Measurements from ENCODE around the gene CDC42BPG.

The CDC42BPG gene

GRCh38 chr11:64844330-64845128 is at the start of gene CDC42BPG:
TSS of gene CDC42BPG (minus strand) at chr11:64844653. CDS start at chr11:64844569, 84 bp downstream.
- H4K20me1 ChIP-seq (ENCODE audit: insufficient read depth, low read length), result no peaks in the 10 kb centered on the region
- TF ChIP-seq CTCF (IDR thresholded peaks at IDR 0.05; ENCODE audit: low read depth, low read length), result peak; percentile 60
- TF ChIP-seq EZH2phosphoT487 (IDR thresholded peaks at IDR 0.05; ENCODE audit: low read depth), result no peak
- peak within 1 kb of the TSS; percentile 79 for H3K4me3 ChIP-seq (ENCODE audit: low read length)
- no peaks in the 10 kb centered on the region for H3K9me3 ChIP-seq (ENCODE audit: insufficient read depth, low read length)
- H3K27ac ChIP-seq (ENCODE audit: low read length), result no peak within 1 kb of the TSS
- H3K4me1 ChIP-seq (ENCODE audit: low read length), result peaks cover 34% of the 10 kb centered on the region
- peaks cover 4% of the 10 kb centered on the region; the same call in 1 of the 2 replicates for H3K27me3 ChIP-seq (ENCODE audit: low read depth, low read length)
- peak within 1 kb of the TSS; percentile 68 for H3K4me2 ChIP-seq (ENCODE audit: low read length)
- peak within 1 kb of the TSS; percentile 47 for H3K9ac ChIP-seq (ENCODE audit: low read length)
- peak within 1 kb of the TSS; percentile 79 for H2AFZ ChIP-seq (ENCODE audit: low read depth, low read length)
- no peaks in the 10 kb centered on the region for H3K36me3 ChIP-seq (replicated peaks; ENCODE audit: low read depth, low read length)
- H3K79me2 ChIP-seq (ENCODE audit: low read length), result no peaks in the 10 kb centered on the region

GRCh38 chr11:64893194-64894069 is 49.0 kb upstream of the CDC42BPG start:
- no peaks in the 10 kb centered on the region for H4K20me1 ChIP-seq (ENCODE audit: insufficient read depth, low read length)
- peak overlapping the region; percentile 53 for H3K9ac ChIP-seq (ENCODE audit: low read length)
- peaks cover 43% of the 10 kb centered on the region for H3K4me1 ChIP-seq (ENCODE audit: low read length)
- peaks cover 4% of the 10 kb centered on the region for H3K36me3 ChIP-seq (replicated peaks; ENCODE audit: low read depth, low read length)
- no peaks in the 10 kb centered on the region for H3K79me2 ChIP-seq (ENCODE audit: low read length)
- H3K4me2 ChIP-seq (ENCODE audit: low read length), result peak overlapping the region; percentile 61
- no peak for TF ChIP-seq EZH2phosphoT487 (IDR thresholded peaks at IDR 0.05; ENCODE audit: low read depth)
- no peak for TF ChIP-seq CTCF (IDR thresholded peaks at IDR 0.05; ENCODE audit: low read depth, low read length)
- peak overlapping the region; percentile 12; the same call in 1 of the 2 replicates for H3K27ac ChIP-seq (ENCODE audit: low read length)
- H3K27me3 ChIP-seq (ENCODE audit: low read depth, low read length), result no peaks in the 10 kb centered on the region
- H3K4me3 ChIP-seq (ENCODE audit: low read length), result peak overlapping the region; percentile 29; the same call in 1 of the 2 replicates
- no peaks in the 10 kb centered on the region for H3K9me3 ChIP-seq (ENCODE audit: insufficient read depth, low read length)
- H2AFZ ChIP-seq (ENCODE audit: low read depth, low read length), result no peak overlapping the region

GRCh38 chr11:64892838-64893193 is 48.4 kb upstream of the CDC42BPG start:
- peaks cover 48% of the 10 kb centered on the region for H3K4me1 ChIP-seq (ENCODE audit: low read length)
- peaks cover 4% of the 10 kb centered on the region for H3K36me3 ChIP-seq (replicated peaks; ENCODE audit: low read depth, low read length)
- TF ChIP-seq EZH2phosphoT487 (IDR thresholded peaks at IDR 0.05; ENCODE audit: low read depth) (no peak), CTCF (IDR thresholded peaks at IDR 0.05; ENCODE audit: low read depth, low read length) (no peak)
- H4K20me1 ChIP-seq (ENCODE audit: insufficient read depth, low read length), result no peaks in the 10 kb centered on the region
- no peaks in the 10 kb centered on the region for H3K79me2 ChIP-seq (ENCODE audit: low read length)
- H2AFZ ChIP-seq (ENCODE audit: low read depth, low read length), result no peak overlapping the region
- H3K4me3 ChIP-seq (ENCODE audit: low read length), result no peak overlapping the region
- H3K9ac ChIP-seq (ENCODE audit: low read length), result peak overlapping the region; percentile 53; the same call in 1 of the 2 replicates
- H3K27me3 ChIP-seq (ENCODE audit: low read depth, low read length), result no peaks in the 10 kb centered on the region
- H3K9me3 ChIP-seq (ENCODE audit: insufficient read depth, low read length), result no peaks in the 10 kb centered on the region
- peak overlapping the region; percentile 61 for H3K4me2 ChIP-seq (ENCODE audit: low read length)
- no peak overlapping the region for H3K27ac ChIP-seq (ENCODE audit: low read length)

- H3K4me2 ChIP-seq (ENCODE audit: low read length), result no peak overlapping the region
- no peak overlapping the region for H2AFZ ChIP-seq (ENCODE audit: low read depth, low read length)
- no peaks in the 10 kb centered on the region for H3K9me3 ChIP-seq (ENCODE audit: insufficient read depth, low read length)
- no peak overlapping the region for H3K27ac ChIP-seq (ENCODE audit: low read length)
- no peaks in the 10 kb centered on the region for H3K27me3 ChIP-seq (ENCODE audit: low read depth, low read length)
- no peak overlapping the region for H3K9ac ChIP-seq (ENCODE audit: low read length)
- peaks cover 52% of the 10 kb centered on the region for H3K4me1 ChIP-seq (ENCODE audit: low read length)
- no peaks in the 10 kb centered on the region for H3K79me2 ChIP-seq (ENCODE audit: low read length)
- no peak overlapping the region for H3K4me3 ChIP-seq (ENCODE audit: low read length)
- TF ChIP-seq CTCF (IDR thresholded peaks at IDR 0.05; ENCODE audit: low read depth, low read length) (no peak), EZH2phosphoT487 (IDR thresholded peaks at IDR 0.05; ENCODE audit: low read depth) (no peak)
- H3K36me3 ChIP-seq (replicated peaks; ENCODE audit: low read depth, low read length), result peaks cover 4% of the 10 kb centered on the region
- no peaks in the 10 kb centered on the region for H4K20me1 ChIP-seq (ENCODE audit: insufficient read depth, low read length)
Measured at GRCh38 chr11:64892411-64892831, 48.0 kb upstream of the CDC42BPG start.

Data from OCI-LY3 (cell line).